Brain microvascular endothelial cell (primary cell): Measurements from ENCODE around the gene KYAT1.
A peak's percentile ranks its signal among the peaks of the same experiment; 100 is the strongest.

Experiments
- DNase-seq: peaks from one replicate; pipeline ENCODE4 v3.0.0-alpha.2; 2020
- H3K27ac ChIP-seq: fragments of 250-450 bp; sonication (Bioruptor Pico); 2 replicates; pipeline ENCODE4 v1.5.1; 2020; ENCODE audit warnings: mild to moderate bottlenecking, moderate library complexity
- H3K27me3 ChIP-seq: fragments of 250-450 bp; sonication (Bioruptor Pico); replicated peaks from 2 replicates; pipeline ENCODE4 v1.5.1; 2020; ENCODE audit warnings: mild to moderate bottlenecking
- H3K36me3 ChIP-seq: fragments of 250-450 bp; sonication (Bioruptor Pico); replicated peaks from 2 replicates; pipeline ENCODE4 v1.5.1; 2020; ENCODE audit warnings: mild to moderate bottlenecking
- H3K4me3 ChIP-seq: 2 replicates; pipeline ENCODE4 v1.5.1; 2011; ENCODE audit warnings: low read depth, mild to moderate bottlenecking, control low read depth, low read length, moderate library complexity
- CTCF ChIP-seq: IDR thresholded peaks from 2 replicates; pipeline ENCODE4 v1.5.1; 2011; ENCODE audit warnings: low read depth, mild to moderate bottlenecking, moderate library complexity, low read length, control low read depth, inconsistent platforms; ENCODE audit errors: missing control alignments
- in situ Hi-C: cut with HindIII; loops from 2 replicates; pipeline ENCODE4 v1.10.0; 2017; ENCODE audit warnings: low sequenced_read_pairs, low pct_ligation_motif_present

KYAT1 gene

DNA sequence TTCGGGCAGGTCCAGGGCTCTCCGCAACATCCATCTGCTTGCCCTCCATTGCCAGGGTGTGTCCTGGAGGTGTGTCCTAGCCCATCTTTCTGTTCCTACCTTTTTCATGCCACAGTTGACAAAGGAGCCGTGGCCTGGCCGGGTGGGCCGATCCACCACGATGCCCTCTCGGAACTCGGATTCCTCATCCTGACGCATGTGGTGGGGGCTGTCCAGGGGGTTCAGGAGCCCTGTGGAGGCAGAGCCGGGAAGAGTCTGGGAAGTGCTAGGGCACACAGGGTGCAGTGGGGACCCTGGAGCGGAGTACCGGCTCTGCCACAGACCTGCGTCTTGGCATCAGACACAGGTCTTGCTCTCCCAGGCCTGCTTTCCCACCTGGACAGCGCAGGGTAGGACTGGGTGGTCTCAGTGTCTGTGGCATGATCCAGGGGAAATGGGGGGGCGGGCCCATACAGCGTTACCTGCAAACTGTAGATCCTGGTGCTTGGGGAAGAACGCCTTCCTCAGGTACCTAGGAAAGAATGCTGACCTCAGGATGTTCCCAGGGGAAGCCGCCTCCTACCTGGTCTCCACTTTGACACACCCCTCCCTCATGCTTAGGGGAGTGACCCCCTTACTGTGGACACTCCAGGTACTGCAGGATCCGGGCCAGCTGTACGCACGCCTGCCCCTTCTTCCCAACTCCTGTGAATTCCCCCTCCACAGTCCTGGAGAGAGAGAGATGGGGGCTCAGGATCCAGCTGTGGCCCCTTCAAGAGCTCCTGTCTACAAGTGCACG lies 55.6 kb downstream of the KYAT1 start:
- DNase-seq: no peak
- no peaks in the 10 kb centered on the region for H3K27me3 ChIP-seq
- TF ChIP-seq CTCF: peak; percentile 26
- no peak overlapping the region for H3K27ac ChIP-seq
- H3K4me3 ChIP-seq: no peak overlapping the region
- peaks cover 57% of the 10 kb centered on the region for H3K36me3 ChIP-seq
- in situ Hi-C loops: no loop called here

DNA sequence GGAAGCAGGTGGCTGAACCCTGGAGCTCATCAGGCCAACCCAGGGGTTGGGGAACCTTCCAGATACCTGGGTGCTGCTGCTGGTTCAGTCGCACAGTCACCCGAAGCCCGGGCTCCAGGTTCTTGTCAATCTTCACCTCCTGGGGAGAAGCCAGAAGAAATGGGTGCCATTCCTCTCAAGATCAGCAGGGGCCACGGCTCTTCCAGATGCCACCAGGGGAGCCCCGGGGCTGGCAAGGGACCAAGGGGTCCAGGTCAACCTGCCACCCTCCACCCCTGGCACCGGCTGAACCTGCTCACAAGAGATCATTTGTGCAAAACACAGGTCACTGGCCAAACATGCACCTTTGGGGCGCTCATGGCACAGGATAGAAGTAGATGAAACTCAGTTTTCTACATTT lies 56.8 kb downstream of the KYAT1 start:
- in situ Hi-C loops: no loop called here
- no peak for DNase-seq
- no peak for TF ChIP-seq CTCF
- H3K36me3 ChIP-seq: peaks cover 62% of the 10 kb centered on the region
- no peak overlapping the region for H3K27ac ChIP-seq
- no peaks in the 10 kb centered on the region for H3K27me3 ChIP-seq
- H3K4me3 ChIP-seq: no peak overlapping the region

- Histone ChIP-seq H3K27me3 (no peaks in the 10 kb centered on the region), H3K27ac (no peak overlapping the region), H3K36me3 (peaks cover 62% of the 10 kb centered on the region), H3K4me3 (no peak overlapping the region)
- TF ChIP-seq CTCF: no peak
- in situ Hi-C loops: no loop called here
- no peak for DNase-seq
Measured at GRCh38 chr9:128823903-128824406, 57.8 kb downstream of the KYAT1 start.

DNA sequence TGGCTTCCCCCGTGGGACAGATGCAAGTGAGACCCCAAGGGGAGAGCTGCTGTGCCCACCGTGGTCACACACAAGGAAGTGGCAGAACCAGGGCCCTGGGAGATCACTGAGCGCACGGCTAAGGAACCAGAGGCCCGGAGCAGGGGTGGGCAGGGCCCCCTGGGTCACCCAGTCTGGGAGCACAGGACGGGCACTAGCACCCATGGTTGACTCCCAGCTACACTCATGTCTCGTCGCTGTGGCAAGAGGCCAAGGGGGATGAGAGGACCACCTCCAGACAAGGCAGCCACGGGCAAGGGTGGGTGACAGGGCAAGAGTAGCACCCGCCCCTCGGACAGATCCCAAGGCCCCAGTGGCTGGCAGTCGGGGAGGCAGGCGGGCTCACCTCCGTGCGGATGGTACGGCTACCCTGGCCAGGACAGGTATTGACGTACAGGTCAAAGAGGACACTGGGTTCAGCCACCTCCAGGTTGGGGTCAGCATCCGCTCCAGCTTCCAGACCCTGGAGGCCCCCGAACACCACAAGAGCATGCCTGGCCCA lies 58.3 kb downstream of the KYAT1 start:
- TF ChIP-seq CTCF: no peak
- in situ Hi-C loops: no loop called here
- Histone ChIP-seq H3K36me3 (peaks cover 62% of the 10 kb centered on the region), H3K27ac (no peak overlapping the region), H3K4me3 (no peak overlapping the region), H3K27me3 (no peaks in the 10 kb centered on the region)
- no peak for DNase-seq

GRCh38 chr9:128822407-128823042 lies 59.2 kb downstream of the KYAT1 start:
- no peak for DNase-seq
- Histone ChIP-seq H3K27ac (no peak overlapping the region), H3K27me3 (no peaks in the 10 kb centered on the region), H3K36me3 (peaks cover 62% of the 10 kb centered on the region), H3K4me3 (no peak overlapping the region)
- no peak for TF ChIP-seq CTCF
- in situ Hi-C loops: no loop called here
